Endodermal cell (in vitro differentiated cells): Measurements from ENCODE around the gene ZNF559. TPM values are rescaled to one million over a fixed set of nuclear protein-coding genes. Genes with fewer than 3 reads are reported as not detected.

ENCODE experiments used
- DNase-seq: peaks from one replicate; pipeline ENCODE4 v3.0.0-alpha.2; 2017
- H3K27ac ChIP-seq: 2 replicates; pipeline ENCODE4 v1.5.1; 2013; ENCODE audit warnings: mild to moderate bottlenecking, low read depth, low read length, moderate library complexity
- H3K27me3 ChIP-seq: 2 replicates; pipeline ENCODE4 v1.6.1; 2013; ENCODE audit warnings: mild to moderate bottlenecking, low read length, moderate library complexity; ENCODE audit not compliant: insufficient read depth, control insufficient read depth, poor library complexity, severe bottlenecking
- H3K36me3 ChIP-seq: 2 replicates; pipeline ENCODE4 v1.7.0; 2013; ENCODE audit warnings: mild to moderate bottlenecking, low read length, moderate library complexity; ENCODE audit not compliant: control insufficient read depth, insufficient read depth
- H3K4me1 ChIP-seq: one replicate; pipeline ENCODE4 v1.7.0; 2013; ENCODE audit warnings: low read length; ENCODE audit not compliant: control insufficient read depth, insufficient read depth
- H3K4me3 ChIP-seq: 2 replicates; pipeline ENCODE4 v1.5.1; 2013; ENCODE audit warnings: mild to moderate bottlenecking, low read length, moderate library complexity
- H3K9ac ChIP-seq: 2 replicates; pipeline ENCODE4 v1.6.1; 2013; ENCODE audit warnings: mild to moderate bottlenecking, low read length, moderate library complexity; ENCODE audit not compliant: poor library complexity, severe bottlenecking; ENCODE audit errors: extremely low read depth
- H3K9me3 ChIP-seq: 2 replicates; pipeline ENCODE4 v1.6.1; 2013; ENCODE audit warnings: mild to moderate bottlenecking, low read length, moderate library complexity; ENCODE audit not compliant: control insufficient read depth
- H3K27ac Mint-ChIP-seq: 2 replicates; pipeline ENCODE4 v1.8.0; 2020; ENCODE audit warnings: mixed read lengths
- H3K27me3 Mint-ChIP-seq: 2 replicates; pipeline ENCODE4 v1.8.0; 2021; ENCODE audit warnings: mild to moderate bottlenecking, mixed read lengths; ENCODE audit not compliant: insufficient read depth
- H3K36me3 Mint-ChIP-seq: 2 replicates; pipeline ENCODE4 v1.8.0; 2020; ENCODE audit warnings: low read depth, mixed read lengths
- H3K4me1 Mint-ChIP-seq: 2 replicates; pipeline ENCODE4 v1.8.0; 2020; ENCODE audit warnings: mixed read lengths
- H3K4me3 Mint-ChIP-seq: 2 replicates; pipeline ENCODE4 v1.8.0; 2020; ENCODE audit warnings: mild to moderate bottlenecking, moderate library complexity, mixed read lengths
- H3K9me3 Mint-ChIP-seq: 2 replicates; pipeline ENCODE4 v1.8.0; 2020; ENCODE audit warnings: mild to moderate bottlenecking, mixed read lengths
- WGBS, 2 experiments: methylation state at CpG; one replicate each; pipeline versions ENCODE4 v1.1.5 to v1.1.7; 2013; ENCODE audit warnings: missing lambda C conversion rate in 2 of 2, mixed read lengths in 1 of 2; ENCODE audit not compliant: insufficient coverage in 1 of 2, insufficient read length in 1 of 2; 5-methylcytosine and 5-hydroxymethylcytosine counted together
- total RNA-seq, 2 donors: library from RNA; stranded (reverse); fragmentation: NEBNext Ultra II Directional in 1 of 2; extraction: Animal tissue kit (Norgen Biotek cat#: 25700) in 1 of 2; gene quantifications; 2 replicates in 1 of 2; 3 replicates in 1 of 2; pipeline ENCODE4 v1.2.1, GENCODE V29; 2021
- TF ChIP-seq, protein P1 (sequence below): fragments of 200-600 bp; sonication (generic); conservative IDR thresholded peaks from 2 replicates; pipeline ENCODE4 v1.5.0; 2021; ENCODE audit warnings: antibody characterized with exemption, mild to moderate bottlenecking

ZNF559 gene
- total RNA-seq, 2 donors from 2014 or later = 18.1 to 27.0 TPM

DNA sequence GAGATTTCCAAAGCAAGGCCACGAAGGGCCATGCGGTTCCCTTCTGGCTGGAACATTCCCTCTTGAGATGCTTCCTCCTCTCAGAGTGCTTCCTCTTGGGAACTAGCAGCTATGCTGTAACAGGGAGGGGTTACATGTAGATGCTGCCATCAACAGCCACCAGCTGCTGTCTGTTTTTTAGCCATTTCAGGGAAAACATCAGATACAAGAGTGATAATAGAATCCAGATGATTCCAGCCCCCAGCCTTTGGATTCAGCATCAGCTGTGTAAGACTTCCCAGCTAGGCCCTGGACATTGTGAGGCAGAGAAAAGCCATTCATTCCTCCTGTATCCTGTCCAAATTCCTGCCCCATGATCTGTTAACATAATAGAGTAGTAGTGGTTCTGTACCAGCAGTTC is 30.7 kb downstream of the ZNF559 start:
- Histone ChIP-seq H3K9me3 (peaks cover 83% of the 10 kb centered on the region), H3K27me3 (no peaks in the 10 kb centered on the region), H3K36me3 (peaks cover 35% of the 10 kb centered on the region), H3K9ac (no peak overlapping the region), H3K4me1 (no peaks in the 10 kb centered on the region), H3K27ac (no peak overlapping the region), H3K4me3 (no peak overlapping the region)
- peaks cover 77% of the 10 kb centered on the region for H3K36me3 Mint-ChIP-seq
- DNase-seq = no peak
- WGBS, 2 experiments = 95% methylated on average over 2 of the region's 2 CpGs; no CpG with 5 or more reads in 1 of the 2 experiments
- H3K4me1 Mint-ChIP-seq = no peaks in the 10 kb centered on the region
- TF ChIP-seq, protein P1, sequence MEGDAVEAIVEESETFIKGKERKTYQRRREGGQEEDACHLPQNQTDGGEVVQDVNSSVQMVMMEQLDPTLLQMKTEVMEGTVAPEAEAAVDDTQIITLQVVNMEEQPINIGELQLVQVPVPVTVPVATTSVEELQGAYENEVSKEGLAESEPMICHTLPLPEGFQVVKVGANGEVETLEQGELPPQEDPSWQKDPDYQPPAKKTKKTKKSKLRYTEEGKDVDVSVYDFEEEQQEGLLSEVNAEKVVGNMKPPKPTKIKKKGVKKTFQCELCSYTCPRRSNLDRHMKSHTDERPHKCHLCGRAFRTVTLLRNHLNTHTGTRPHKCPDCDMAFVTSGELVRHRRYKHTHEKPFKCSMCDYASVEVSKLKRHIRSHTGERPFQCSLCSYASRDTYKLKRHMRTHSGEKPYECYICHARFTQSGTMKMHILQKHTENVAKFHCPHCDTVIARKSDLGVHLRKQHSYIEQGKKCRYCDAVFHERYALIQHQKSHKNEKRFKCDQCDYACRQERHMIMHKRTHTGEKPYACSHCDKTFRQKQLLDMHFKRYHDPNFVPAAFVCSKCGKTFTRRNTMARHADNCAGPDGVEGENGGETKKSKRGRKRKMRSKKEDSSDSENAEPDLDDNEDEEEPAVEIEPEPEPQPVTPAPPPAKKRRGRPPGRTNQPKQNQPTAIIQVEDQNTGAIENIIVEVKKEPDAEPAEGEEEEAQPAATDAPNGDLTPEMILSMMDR = no peak
- H3K4me3 Mint-ChIP-seq = no peak overlapping the region
- H3K27me3 Mint-ChIP-seq = no peaks in the 10 kb centered on the region
- peaks cover 92% of the 10 kb centered on the region for H3K9me3 Mint-ChIP-seq
- H3K27ac Mint-ChIP-seq = no peak overlapping the region

DNA sequence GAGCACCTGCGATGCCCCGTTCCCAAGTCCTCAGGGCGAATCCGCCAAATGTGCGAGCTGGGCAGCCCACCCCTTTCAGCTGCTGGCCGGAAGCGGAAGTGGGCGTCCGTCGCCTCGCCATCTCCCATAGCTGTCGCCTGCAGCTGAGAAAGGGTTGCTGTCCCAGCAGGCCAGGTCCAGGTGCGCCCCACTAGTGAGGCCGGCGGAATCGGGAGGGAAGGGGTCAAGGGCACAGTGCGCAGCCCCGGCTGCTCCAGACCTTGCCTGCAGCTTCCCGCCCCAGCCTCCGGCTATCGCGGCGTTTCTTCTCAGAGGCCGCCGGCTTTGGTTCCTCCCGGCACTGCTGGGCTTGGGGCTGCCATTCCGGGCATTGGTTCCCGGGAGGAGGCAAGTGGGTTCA is 38.9 kb downstream of the ZNF559 start, which contains the start of gene ZNF177:
Gene ZNF177, plus strand, starts transcription at position 109 of the 400 bp plus-strand sequence. CDS start 15,299 bp downstream, outside the sequence.
- 93 to 97% methylated on average over 16 to 28 of the region's 28 CpGs for WGBS, 2 experiments
- Mint-ChIP-seq H3K4me1 (no peaks in the 10 kb centered on the region), H3K27ac (no peak within 1 kb of the TSS), H3K36me3 (peaks cover 79% of the 10 kb centered on the region), H3K9me3 (peaks cover 95% of the 10 kb centered on the region), H3K4me3 (no peak within 1 kb of the TSS), H3K27me3 (no peaks in the 10 kb centered on the region)
- no peak for DNase-seq
- H3K9me3 ChIP-seq = peaks cover 93% of the 10 kb centered on the region
- H3K9ac ChIP-seq = no peak within 1 kb of the TSS
- H3K36me3 ChIP-seq = peaks cover 22% of the 10 kb centered on the region
- TF ChIP-seq, protein P1 = no peak
- H3K4me1 ChIP-seq = no peaks in the 10 kb centered on the region
- no peak within 1 kb of the TSS for H3K27ac ChIP-seq
- H3K27me3 ChIP-seq = no peaks in the 10 kb centered on the region
- no peak within 1 kb of the TSS for H3K4me3 ChIP-seq

DNA sequence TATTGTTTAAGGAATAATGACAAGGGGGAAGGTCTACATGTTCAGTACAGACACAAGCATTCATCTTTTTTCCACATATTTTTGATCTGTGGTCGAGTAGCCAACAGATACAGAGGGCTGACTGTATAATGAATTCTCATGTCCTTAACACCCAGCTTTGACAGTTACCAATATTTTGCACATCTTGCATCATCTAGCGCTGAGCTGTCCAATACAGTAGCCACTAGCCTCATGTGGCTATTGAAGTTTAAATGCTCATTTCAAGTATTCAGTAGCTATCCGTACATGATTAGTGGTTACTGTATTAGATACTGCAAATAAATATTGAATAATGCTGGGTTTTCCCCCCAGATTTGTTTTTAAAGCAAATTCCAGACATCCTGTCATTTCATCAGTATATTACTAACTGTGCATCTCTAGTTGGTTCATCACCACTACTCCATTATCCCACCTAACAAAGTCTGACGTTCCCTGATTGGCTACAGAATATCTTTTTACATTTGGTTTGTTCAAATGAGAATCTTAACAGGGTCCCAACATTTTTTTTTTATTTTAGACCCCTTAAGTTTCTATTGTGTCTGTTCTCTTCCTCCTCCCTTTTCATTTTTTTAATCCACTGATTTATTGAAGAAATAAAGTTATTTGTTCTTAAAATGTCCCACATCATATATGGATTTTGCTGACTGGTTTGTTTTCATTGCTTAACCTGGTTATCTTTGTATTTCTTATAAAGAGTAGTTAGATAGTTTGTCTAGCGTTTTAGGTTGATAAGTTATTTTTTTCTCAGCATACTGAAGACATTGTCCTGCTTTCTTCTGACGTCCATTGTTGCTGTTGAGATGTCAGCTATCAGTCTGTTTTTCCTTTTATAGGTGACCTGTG is 47.0 kb downstream of the ZNF559 start:
- Mint-ChIP-seq H3K4me1 (no peaks in the 10 kb centered on the region), H3K27me3 (no peaks in the 10 kb centered on the region), H3K27ac (no peak overlapping the region), H3K9me3 (peaks cover 85% of the 10 kb centered on the region), H3K4me3 (no peak overlapping the region), H3K36me3 (peaks cover 73% of the 10 kb centered on the region)
- no peak for DNase-seq
- no peaks in the 10 kb centered on the region for H3K27me3 ChIP-seq
- no peak overlapping the region for H3K4me3 ChIP-seq
- no peak overlapping the region for H3K9ac ChIP-seq
- WGBS, 2 experiments = 91 to 100% methylated on average over 2 to 6 of the region's 6 CpGs
- H3K27ac ChIP-seq = no peak overlapping the region
- TF ChIP-seq, protein P1 = no peak
- peaks cover 96% of the 10 kb centered on the region for H3K9me3 ChIP-seq
- H3K36me3 ChIP-seq = peaks cover 45% of the 10 kb centered on the region
- no peaks in the 10 kb centered on the region for H3K4me1 ChIP-seq
